Measurements from ENCODE around the gene IQGAP1. TPM values are rescaled to one million over a fixed set of nuclear protein-coding genes. Genes with fewer than 3 reads are reported as not detected.
A peak's percentile ranks its signal among the peaks of the same experiment; 100 is the strongest.

The IQGAP1 gene
- total and polyA plus RNA-seq, 9 of the 15 experiments (the other 6 are each of a cell fraction or from before 2014, with no cell fraction given) = 37.6 to 143 (median 77.7) TPM

DNA sequence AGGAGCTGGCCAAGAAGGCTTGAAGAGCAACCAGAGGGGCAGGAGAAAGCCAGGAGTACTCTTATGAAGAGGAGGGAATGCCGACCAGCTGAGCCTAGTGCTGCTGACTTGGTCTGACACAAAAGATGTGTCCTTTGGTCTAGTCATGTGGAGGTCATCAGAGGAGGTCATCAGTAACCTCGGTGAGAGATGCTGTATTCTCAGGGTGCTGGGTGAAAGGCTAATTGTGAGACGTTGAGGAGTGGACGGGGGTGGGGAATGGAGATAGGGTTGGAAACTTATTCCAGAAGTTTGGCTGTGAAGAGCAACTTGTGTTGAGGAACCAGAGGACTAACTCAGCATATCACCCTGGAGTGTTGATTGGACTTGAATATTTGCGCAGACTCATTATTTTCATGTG lies 147.2 kb downstream of the IQGAP1 start (continued):
- peak; percentile 44; the same call in 1 of the 2 replicates for TF ChIP-seq ARID1B (IDR thresholded peaks at IDR 0.05)
- TF ChIP-seq KDM2B (CRISPR knock-in tag; IDR thresholded peaks at IDR 0.05) = no peak
- peak; percentile 22; the same call in 1 of the 2 replicates for TF ChIP-seq CREM (IDR thresholded peaks at IDR 0.05; ENCODE audit: low read depth)
- no peak for TF ChIP-seq NELFE (IDR thresholded peaks at IDR 0.05; ENCODE audit: insufficient read depth, insufficient read length)
- TF ChIP-seq, protein P1, sequence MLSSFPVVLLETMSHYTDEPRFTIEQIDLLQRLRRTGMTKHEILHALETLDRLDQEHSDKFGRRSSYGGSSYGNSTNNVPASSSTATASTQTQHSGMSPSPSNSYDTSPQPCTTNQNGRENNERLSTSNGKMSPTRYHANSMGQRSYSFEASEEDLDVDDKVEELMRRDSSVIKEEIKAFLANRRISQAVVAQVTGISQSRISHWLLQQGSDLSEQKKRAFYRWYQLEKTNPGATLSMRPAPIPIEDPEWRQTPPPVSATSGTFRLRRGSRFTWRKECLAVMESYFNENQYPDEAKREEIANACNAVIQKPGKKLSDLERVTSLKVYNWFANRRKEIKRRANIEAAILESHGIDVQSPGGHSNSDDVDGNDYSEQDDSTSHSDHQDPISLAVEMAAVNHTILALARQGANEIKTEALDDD (IDR thresholded peaks at IDR 0.05) = peak; percentile 77
- no peak for TF ChIP-seq ZKSCAN8 (CRISPR knock-in tag; IDR thresholded peaks at IDR 0.05)
- TF ChIP-seq, protein P2, sequence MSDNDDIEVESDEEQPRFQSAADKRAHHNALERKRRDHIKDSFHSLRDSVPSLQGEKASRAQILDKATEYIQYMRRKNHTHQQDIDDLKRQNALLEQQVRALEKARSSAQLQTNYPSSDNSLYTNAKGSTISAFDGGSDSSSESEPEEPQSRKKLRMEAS (CRISPR knock-in tag; IDR thresholded peaks at IDR 0.05) = no peak
- TF ChIP-seq, protein P3, sequence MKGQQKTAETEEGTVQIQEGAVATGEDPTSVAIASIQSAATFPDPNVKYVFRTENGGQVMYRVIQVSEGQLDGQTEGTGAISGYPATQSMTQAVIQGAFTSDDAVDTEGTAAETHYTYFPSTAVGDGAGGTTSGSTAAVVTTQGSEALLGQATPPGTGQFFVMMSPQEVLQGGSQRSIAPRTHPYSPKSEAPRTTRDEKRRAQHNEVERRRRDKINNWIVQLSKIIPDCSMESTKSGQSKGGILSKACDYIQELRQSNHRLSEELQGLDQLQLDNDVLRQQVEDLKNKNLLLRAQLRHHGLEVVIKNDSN (CRISPR knock-in tag; IDR thresholded peaks at IDR 0.05) = no peak
- no peak for TF ChIP-seq PRMT5 (CRISPR knock-in tag; IDR thresholded peaks at IDR 0.05)
- peak; percentile 32 for TF ChIP-seq DPF2 (IDR thresholded peaks at IDR 0.05)
- no peak for TF ChIP-seq PTTG1 (tag; IDR thresholded peaks at IDR 0.05; ENCODE audit: low read depth)
- TF ChIP-seq NR2C1 (IDR thresholded peaks at IDR 0.05) = no peak
- 0 out of 2 replicates have a peak, but pooled peaks have one; percentile 21 for TF ChIP-seq NR2C1 (tag; IDR thresholded peaks at IDR 0.05)
- TF ChIP-seq, protein P4, sequence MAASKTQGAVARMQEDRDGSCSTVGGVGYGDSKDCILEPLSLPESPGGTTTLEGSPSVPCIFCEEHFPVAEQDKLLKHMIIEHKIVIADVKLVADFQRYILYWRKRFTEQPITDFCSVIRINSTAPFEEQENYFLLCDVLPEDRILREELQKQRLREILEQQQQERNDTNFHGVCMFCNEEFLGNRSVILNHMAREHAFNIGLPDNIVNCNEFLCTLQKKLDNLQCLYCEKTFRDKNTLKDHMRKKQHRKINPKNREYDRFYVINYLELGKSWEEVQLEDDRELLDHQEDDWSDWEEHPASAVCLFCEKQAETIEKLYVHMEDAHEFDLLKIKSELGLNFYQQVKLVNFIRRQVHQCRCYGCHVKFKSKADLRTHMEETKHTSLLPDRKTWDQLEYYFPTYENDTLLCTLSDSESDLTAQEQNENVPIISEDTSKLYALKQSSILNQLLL (CRISPR knock-in tag; IDR thresholded peaks at IDR 0.05; ENCODE audit: borderline replicate concordance) = no peak
- no peak for TF ChIP-seq CHCHD3 (CRISPR knock-in tag; IDR thresholded peaks at IDR 0.05)
- no peak for TF ChIP-seq ZNF347 (CRISPR knock-in tag; IDR thresholded peaks at IDR 0.05; ENCODE audit: low read depth)
- TF ChIP-seq HSF4 (CRISPR knock-in tag; IDR thresholded peaks at IDR 0.05; ENCODE audit: borderline replicate concordance) = no peak
- peak; percentile 71; the same call in 1 of the 2 replicates for TF ChIP-seq NFE2 (IDR thresholded peaks at IDR 0.05; ENCODE audit: low read depth)
- TF ChIP-seq ZNF717 (CRISPR knock-in tag; IDR thresholded peaks at IDR 0.05) = no peak
- no peak for TF ChIP-seq PHB2 (IDR thresholded peaks at IDR 0.05; ENCODE audit: low read depth)
- TF ChIP-seq CAMTA2 (CRISPR knock-in tag; conservative IDR thresholded peaks at IDR 0.05) = no peak
- TF ChIP-seq, protein P5, sequence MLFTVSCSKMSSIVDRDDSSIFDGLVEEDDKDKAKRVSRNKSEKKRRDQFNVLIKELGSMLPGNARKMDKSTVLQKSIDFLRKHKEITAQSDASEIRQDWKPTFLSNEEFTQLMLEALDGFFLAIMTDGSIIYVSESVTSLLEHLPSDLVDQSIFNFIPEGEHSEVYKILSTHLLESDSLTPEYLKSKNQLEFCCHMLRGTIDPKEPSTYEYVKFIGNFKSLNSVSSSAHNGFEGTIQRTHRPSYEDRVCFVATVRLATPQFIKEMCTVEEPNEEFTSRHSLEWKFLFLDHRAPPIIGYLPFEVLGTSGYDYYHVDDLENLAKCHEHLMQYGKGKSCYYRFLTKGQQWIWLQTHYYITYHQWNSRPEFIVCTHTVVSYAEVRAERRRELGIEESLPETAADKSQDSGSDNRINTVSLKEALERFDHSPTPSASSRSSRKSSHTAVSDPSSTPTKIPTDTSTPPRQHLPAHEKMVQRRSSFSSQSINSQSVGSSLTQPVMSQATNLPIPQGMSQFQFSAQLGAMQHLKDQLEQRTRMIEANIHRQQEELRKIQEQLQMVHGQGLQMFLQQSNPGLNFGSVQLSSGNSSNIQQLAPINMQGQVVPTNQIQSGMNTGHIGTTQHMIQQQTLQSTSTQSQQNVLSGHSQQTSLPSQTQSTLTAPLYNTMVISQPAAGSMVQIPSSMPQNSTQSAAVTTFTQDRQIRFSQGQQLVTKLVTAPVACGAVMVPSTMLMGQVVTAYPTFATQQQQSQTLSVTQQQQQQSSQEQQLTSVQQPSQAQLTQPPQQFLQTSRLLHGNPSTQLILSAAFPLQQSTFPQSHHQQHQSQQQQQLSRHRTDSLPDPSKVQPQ (CRISPR knock-in tag; IDR thresholded peaks at IDR 0.05; ENCODE audit: borderline replicate concordance) = no peak
- TF ChIP-seq, protein P6, sequence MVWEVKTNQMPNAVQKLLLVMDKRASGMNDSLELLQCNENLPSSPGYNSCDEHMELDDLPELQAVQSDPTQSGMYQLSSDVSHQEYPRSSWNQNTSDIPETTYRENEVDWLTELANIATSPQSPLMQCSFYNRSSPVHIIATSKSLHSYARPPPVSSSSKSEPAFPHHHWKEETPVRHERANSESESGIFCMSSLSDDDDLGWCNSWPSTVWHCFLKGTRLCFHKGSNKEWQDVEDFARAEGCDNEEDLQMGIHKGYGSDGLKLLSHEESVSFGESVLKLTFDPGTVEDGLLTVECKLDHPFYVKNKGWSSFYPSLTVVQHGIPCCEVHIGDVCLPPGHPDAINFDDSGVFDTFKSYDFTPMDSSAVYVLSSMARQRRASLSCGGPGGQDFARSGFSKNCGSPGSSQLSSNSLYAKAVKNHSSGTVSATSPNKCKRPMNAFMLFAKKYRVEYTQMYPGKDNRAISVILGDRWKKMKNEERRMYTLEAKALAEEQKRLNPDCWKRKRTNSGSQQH (CRISPR knock-in tag; IDR thresholded peaks at IDR 0.05) = no peak
